B cell (primary cell): ENCODE measurements around the gene ACOD1. TPM values are rescaled to one million over a fixed set of nuclear protein-coding genes. Genes with fewer than 3 reads are reported as not detected.

Experiments used
- ATAC-seq: fragments of 200-7000 bp; cut with Tn5 transposase; one replicate; pipeline ENCODE4 v1.10.0; 2021; ENCODE audit warnings: low read depth, mild to moderate bottlenecking, moderate number of reproducible peaks, moderate library complexity
- CTCF ChIA-PET: fragments of 350-600 bp; sonication (Branson Sonifier 250); formaldehyde crosslinking; loops from one replicate; lab custom pipeline; 2021; ENCODE audit warnings: antibody characterized with exemption, inconsistent platforms; lab: Charles Lee
- POLR2A ChIA-PET: fragments of 350-600 bp; sonication (Branson Sonifier 250); formaldehyde crosslinking; loops from one replicate; lab custom pipeline; 2021; ENCODE audit warnings: antibody characterized with exemption; lab: Charles Lee
- DNase-seq: peaks from one replicate; pipeline ENCODE4 v3.0.0; 2013
- H2AFZ ChIP-seq: 2 replicates; pipeline ENCODE4 v1.6.1; 2012; ENCODE audit warnings: mild to moderate bottlenecking, low read depth, low read length; ENCODE audit not compliant: insufficient read depth, poor library complexity, severe bottlenecking
- H3K27ac ChIP-seq, 2 donors: 1 replicate in 1 of 2; 2 replicates in 1 of 2; pipeline ENCODE4 v1.5.1; 2012 to 2013; ENCODE audit warnings: low read length in 2 of 2, mild to moderate bottlenecking in 2 of 2, moderate library complexity in 1 of 2
- H3K27me3 ChIP-seq, 4 experiments: fragments of 200-600 bp in 1 of 4; sonication (generic) in 1 of 4; replicated peaks in 1 of 4; 1 replicate in 2 of 4; 2 replicates in 2 of 4; pipeline versions ENCODE4 v1.6.1 to v1.7.0; 2013 to 2016; ENCODE audit warnings: low read length in 3 of 4, mild to moderate bottlenecking in 2 of 4, mixed read lengths in 1 of 4, moderate library complexity in 1 of 4; ENCODE audit not compliant: insufficient read depth in 4 of 4, control insufficient read depth in 3 of 4; ENCODE audit errors: control extremely low read depth in 1 of 4
- H3K36me3 ChIP-seq, 2 experiments: replicated peaks in 1 of 2; 1 replicate in 1 of 2; 2 replicates in 1 of 2; pipeline versions ENCODE4 v1.6.1 to v1.7.1; 2013; ENCODE audit warnings: low read length in 1 of 2; ENCODE audit not compliant: insufficient read depth in 2 of 2, control insufficient read depth in 1 of 2; ENCODE audit errors: control extremely low read depth in 1 of 2, extremely low read depth in 1 of 2
- H3K4me1 ChIP-seq, 2 donors: fragments of 200-600 bp in 1 of 2; sonication (generic) in 1 of 2; 1 replicate in 1 of 2; 2 replicates in 1 of 2; pipeline versions ENCODE4 v1.5.1 to v1.6.1; 2013 to 2017; ENCODE audit warnings: low read length in 2 of 2; ENCODE audit not compliant: control insufficient read depth in 2 of 2, insufficient read depth in 2 of 2
- H3K4me2 ChIP-seq: replicated peaks from 2 replicates; pipeline ENCODE3; 2012; ENCODE audit warnings: mild to moderate bottlenecking, low read depth, low read length; ENCODE audit not compliant: poor library complexity, severe bottlenecking
- H3K4me3 ChIP-seq, 5 experiments: fragments of 200-600 bp in 1 of 5; sonication (generic) in 1 of 5; 1 replicate in 3 of 5; 2 replicates in 2 of 5; pipeline versions ENCODE4 v1.5.1 to v1.7.0; 2011 to 2016; ENCODE audit warnings: low read length in 4 of 5, mild to moderate bottlenecking in 4 of 5, low read depth in 2 of 5, control low read depth in 1 of 5, moderate library complexity in 1 of 5; ENCODE audit not compliant: insufficient read depth in 1 of 5; ENCODE audit errors: control extremely low read depth in 1 of 5, extremely low read depth in 1 of 5
- H3K79me2 ChIP-seq: fragments of 200-600 bp; sonication (generic); one replicate; pipeline ENCODE4 v1.6.0; 2016; ENCODE audit warnings: low read length; ENCODE audit not compliant: control insufficient read depth, insufficient read depth
- H3K9ac ChIP-seq: fragments of 200-600 bp; sonication (generic); 2 replicates; pipeline ENCODE4 v1.6.1; 2017; ENCODE audit warnings: mild to moderate bottlenecking, low read length, moderate library complexity
- H3K9me3 ChIP-seq, 3 donors: one replicate each; pipeline versions ENCODE4 v1.6.1 to v1.7.1; 2013; ENCODE audit warnings: low read length in 2 of 3; ENCODE audit not compliant: control insufficient read depth in 2 of 3, insufficient read depth in 1 of 3; ENCODE audit errors: control extremely low read depth in 1 of 3
- H4K20me1 ChIP-seq: 2 replicates; pipeline ENCODE4 v1.6.0; 2012; ENCODE audit warnings: mild to moderate bottlenecking, low read length; ENCODE audit not compliant: insufficient read depth, control insufficient read depth, poor library complexity, severe bottlenecking
- H3K27ac Mint-ChIP-seq: one replicate; pipeline ENCODE4 v1.8.0; 2021; ENCODE audit warnings: mixed read lengths
- H3K27me3 Mint-ChIP-seq: one replicate; pipeline ENCODE4 v1.8.0; 2021; ENCODE audit warnings: mixed read lengths
- H3K4me1 Mint-ChIP-seq: one replicate; pipeline ENCODE4 v1.8.0; 2021; ENCODE audit warnings: mixed read lengths
- H3K4me3 Mint-ChIP-seq: one replicate; pipeline ENCODE4 v1.8.0; 2021; ENCODE audit warnings: mixed read lengths
- H3K9me3 Mint-ChIP-seq: one replicate; pipeline ENCODE4 v1.8.0; 2022; ENCODE audit warnings: mixed read lengths; ENCODE audit not compliant: insufficient read depth
- CTCF ChIP-seq: fragments of 200-600 bp; IDR thresholded peaks from one replicate; pipeline ENCODE4 v1.8.0; 2022; ENCODE audit warnings: antibody characterized with exemption, mild to moderate bottlenecking
- EZH2 ChIP-seq: IDR thresholded peaks from 2 replicates; pipeline ENCODE4 v1.6.1; 2012; ENCODE audit warnings: borderline replicate concordance, low read depth, mild to moderate bottlenecking, moderate library complexity, low read length; ENCODE audit not compliant: insufficient read depth, poor library complexity, severe bottlenecking
- WGBS: methylation state at CpG from one replicate; pipeline ENCODE4 v1.1.5; 2013; ENCODE audit warnings: missing lambda C conversion rate; ENCODE audit not compliant: insufficient coverage; 5-methylcytosine and 5-hydroxymethylcytosine counted together
- intact Hi-C: fragments of 100-400 bp; cut with micrococcal nuclease; formaldehyde crosslinking; loops from one replicate; pipeline ENCODE4 v1.10.0; 2022
- polyA plus RNA-seq: library from polyadenylated mRNA; depleted of rRNA; stranded (reverse); fragments of >200 nt; gene quantifications from 2 replicates; pipeline ENCODE4 v1.2.3, GENCODE V29; 2012
- total RNA-seq, 2 donors: library from RNA; stranded (reverse); fragments of 120-200 nt in 1 of 2; gene quantifications; 1 replicate in 1 of 2; 2 replicates in 1 of 2; pipeline versions ENCODE4 v1.2.3 to v1.2.4, GENCODE V29; 2013 to 2022

Gene ACOD1
- total and polyA plus RNA-seq, 2 donors (not counting 1 experiment from before 2014, with no cell fraction given) = not detected

- H3K36me3 ChIP-seq = no peaks in the 10 kb centered on the region
- H3K79me2 ChIP-seq = no peaks in the 10 kb centered on the region
- DNase-seq = no peak
- no peak overlapping the region for H2AFZ ChIP-seq
- no peak overlapping the region for H3K27ac ChIP-seq
- H3K4me3 Mint-ChIP-seq = no peak overlapping the region
- no peaks in the 10 kb centered on the region for H3K4me1 ChIP-seq
- ChIA-PET CTCF (interaction anchor here (1.5 kb wide), 1 partner anchor 13 kb away, joined by 3 read pairs; no protein-coding TSS in a partner anchor), POLR2A (no interaction called here)
- peaks cover 36% of the 10 kb centered on the region for H3K27me3 Mint-ChIP-seq
- no peak overlapping the region for H3K4me2 ChIP-seq
- TF ChIP-seq CTCF (no peak), EZH2 (no peak)
- H3K27ac Mint-ChIP-seq = no peak overlapping the region
- H3K9me3 Mint-ChIP-seq = no peaks in the 10 kb centered on the region
- H3K9me3 ChIP-seq = no peaks in the 10 kb centered on the region
- WGBS = no CpG with 5 or more reads among the region's 3 CpGs
- no peaks in the 10 kb centered on the region for H4K20me1 ChIP-seq
- H3K4me3 ChIP-seq = no peak overlapping the region
- no peaks in the 10 kb centered on the region for H3K4me1 Mint-ChIP-seq
- ATAC-seq = no peak
- no peak overlapping the region for H3K9ac ChIP-seq
- peaks cover 0 to 3% (median 0%) of the 10 kb centered on the region in 4 experiments for H3K27me3 ChIP-seq
- intact Hi-C loops = no loop called here
These were observed 35.8 kb upstream of the ACOD1 start for GRCh38 chr13:76912476-76912875.

GRCh38 chr13:76913898-76914297 is 34.4 kb upstream of the ACOD1 start:
- Mint-ChIP-seq H3K4me1 (no peaks in the 10 kb centered on the region), H3K4me3 (no peak overlapping the region), H3K27me3 (peaks cover 32% of the 10 kb centered on the region), H3K27ac (no peak overlapping the region), H3K9me3 (no peaks in the 10 kb centered on the region)
- Histone ChIP-seq H3K79me2 (no peaks in the 10 kb centered on the region), H4K20me1 (no peaks in the 10 kb centered on the region), H3K4me1 (no peaks in the 10 kb centered on the region), H3K9ac (no peak overlapping the region), H3K27ac (no peak overlapping the region), H3K4me2 (no peak overlapping the region), H3K9me3 (no peaks in the 10 kb centered on the region), H2AFZ (no peak overlapping the region), H3K36me3 (no peaks in the 10 kb centered on the region), H3K27me3 (peaks cover 0 to 3% (median 0%) of the 10 kb centered on the region in 4 experiments), H3K4me3 (no peak overlapping the region)
- POLR2A ChIA-PET = no interaction called here
- intact Hi-C loops = no loop called here
- WGBS = 100% methylated on average over 2 of the region's 4 CpGs
- CTCF ChIA-PET = interaction anchor here (1.0 to 1.5 kb wide), 3 partner anchors 9 to 1036 kb away, joined by 3 read pairs; no protein-coding TSS in a partner anchor
- DNase-seq = no peak
- TF ChIP-seq EZH2 = no peak
- TF ChIP-seq CTCF = no peak
- ATAC-seq = no peak
